Measurements from ENCODE around the gene ZNF711. TPM values are rescaled to one million over a fixed set of nuclear protein-coding genes. Genes with fewer than 3 reads are reported as not detected.

ZNF711 gene
- 1 to 10 TPM; 1.2 to 2.4 TPM for polyA plus RNA-seq

DNA sequence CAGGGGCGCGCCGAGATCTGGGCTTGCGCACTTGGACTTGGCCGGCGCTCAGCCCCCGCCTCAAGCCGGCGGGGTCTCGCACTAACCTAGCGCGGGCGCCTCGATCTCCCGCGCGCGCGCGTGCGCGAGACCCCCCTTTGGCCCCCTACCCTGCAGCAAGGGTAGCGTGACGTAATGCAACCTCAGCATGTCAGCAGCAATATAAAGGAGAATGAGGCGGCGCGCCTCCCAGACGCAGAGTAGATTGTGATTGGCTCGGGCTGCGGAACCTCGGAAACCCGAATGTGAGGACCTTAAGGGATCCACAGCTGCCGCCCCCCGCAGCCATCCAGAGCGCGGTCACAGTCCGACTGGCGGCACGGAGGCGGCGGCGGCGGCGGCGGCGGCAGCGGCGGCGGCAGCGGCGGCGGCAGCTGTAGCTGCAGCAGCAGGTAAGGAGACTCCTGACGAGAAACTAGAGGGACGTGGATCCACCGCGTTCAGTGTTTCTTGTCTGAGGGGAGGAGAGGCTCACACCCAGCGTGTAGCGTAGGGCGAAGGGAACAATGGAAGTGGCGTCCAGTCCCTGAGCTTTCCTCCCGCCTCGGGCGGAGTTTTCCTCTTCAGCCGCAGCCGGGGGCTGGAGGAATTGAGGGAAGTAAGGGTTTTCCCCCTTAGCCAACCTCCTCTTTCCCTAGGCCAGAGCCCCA is at the start of gene ZNF711, which contains the start of gene SATL1:
TSS of gene ZNF711 (plus strand) at position 231 of the 689 bp plus-strand sequence. CDS start 3,582 bp downstream, outside the sequence.
TSS of gene SATL1 (minus strand) at position 19 of the 689 bp plus-strand sequence. CDS start 134,811 bp downstream, outside the sequence.
- Histone ChIP-seq H3K4me3 (ENCODE audit: low read depth in 1 of 2, low read length in 2 of 2) (peak within 1 kb of the TSS; percentile 57 to 65), H3K27ac (ENCODE audit: low read depth in 2 of 2, low read length in 1 of 2) (peak within 1 kb of the TSS in 1 of 2 donors; percentile 44)
- 1 to 26% methylated on average over 65 of the region's 65 CpGs for WGBS, 2 donors

GRCh38 chrX:85196319-85196718 is 47.5 kb upstream of the ZNF711 start:
- Histone ChIP-seq H3K9me3 (ENCODE audit: control insufficient read depth in 2 of 2, insufficient read depth in 1 of 2, low read depth in 1 of 2, low read length in 1 of 2) (no peaks in the 10 kb centered on the region), H3K4me1 (ENCODE audit: control insufficient read depth in 2 of 2, insufficient read depth in 2 of 2, low read length in 1 of 2) (no peaks in the 10 kb centered on the region), H3K27ac (ENCODE audit: low read depth in 2 of 2, low read length in 1 of 2) (no peak overlapping the region), H3K36me3 (ENCODE audit: control insufficient read depth in 2 of 2, insufficient read depth in 2 of 2, low read length in 1 of 2) (no peaks in the 10 kb centered on the region), H3K4me3 (ENCODE audit: low read depth in 1 of 2, low read length in 2 of 2) (no peak overlapping the region), H3K27me3 (ENCODE audit: control insufficient read depth in 1 of 2, insufficient read depth in 2 of 2, low read length in 2 of 2) (no peaks in the 10 kb centered on the region)
- WGBS, 2 donors, result 50 to 85% methylated on average over 1 of the region's 1 CpG

More for the DNA sequence above, at the start of gene ZNF711, which contains the start of gene SATL1:
- Histone ChIP-seq H3K4me1 (ENCODE audit: control insufficient read depth in 2 of 2, insufficient read depth in 2 of 2, low read length in 1 of 2) (no peaks in the 10 kb centered on the region), H3K27me3 (ENCODE audit: control insufficient read depth in 1 of 2, insufficient read depth in 2 of 2, low read length in 2 of 2) (no peaks in the 10 kb centered on the region), H3K36me3 (ENCODE audit: control insufficient read depth in 2 of 2, insufficient read depth in 2 of 2, low read length in 1 of 2) (no peaks in the 10 kb centered on the region), H3K9me3 (ENCODE audit: control insufficient read depth in 2 of 2, insufficient read depth in 1 of 2, low read depth in 1 of 2, low read length in 1 of 2) (no peaks in the 10 kb centered on the region)

- no peaks in the 10 kb centered on the region for H3K36me3 ChIP-seq (ENCODE audit: control insufficient read depth in 2 of 2, insufficient read depth in 2 of 2, low read length in 1 of 2)
- H3K9me3 ChIP-seq (ENCODE audit: control insufficient read depth in 2 of 2, insufficient read depth in 1 of 2, low read depth in 1 of 2, low read length in 1 of 2), result no peaks in the 10 kb centered on the region
- no peaks in the 10 kb centered on the region for H3K27me3 ChIP-seq (ENCODE audit: control insufficient read depth in 1 of 2, insufficient read depth in 2 of 2, low read length in 2 of 2)
- no peak overlapping the region for H3K4me3 ChIP-seq (ENCODE audit: low read depth in 1 of 2, low read length in 2 of 2)
- 91 to 94% methylated on average over 8 of the region's 8 CpGs for whole genome bisulfite sequencing, 2 donors
- no peak overlapping the region for H3K27ac ChIP-seq (ENCODE audit: low read depth in 2 of 2, low read length in 1 of 2)
- H3K4me1 ChIP-seq (ENCODE audit: control insufficient read depth in 2 of 2, insufficient read depth in 2 of 2, low read length in 1 of 2), result no peaks in the 10 kb centered on the region
These were observed 40.3 kb upstream of the ZNF711 start for GRCh38 chrX:85203461-85203970.

GRCh38 chrX:85213792-85214530 is 29.8 kb upstream of the ZNF711 start:
- H3K9me3 ChIP-seq (ENCODE audit: control insufficient read depth in 2 of 2, insufficient read depth in 1 of 2, low read depth in 1 of 2, low read length in 1 of 2), result no peaks in the 10 kb centered on the region
- no peaks in the 10 kb centered on the region for H3K4me1 ChIP-seq (ENCODE audit: control insufficient read depth in 2 of 2, insufficient read depth in 2 of 2, low read length in 1 of 2)
- H3K27me3 ChIP-seq (ENCODE audit: control insufficient read depth in 1 of 2, insufficient read depth in 2 of 2, low read length in 2 of 2), result no peaks in the 10 kb centered on the region
- WGBS, 2 donors, result 66 to 82% methylated on average over 3 of the region's 3 CpGs
- H3K36me3 ChIP-seq (ENCODE audit: control insufficient read depth in 2 of 2, insufficient read depth in 2 of 2, low read length in 1 of 2), result no peaks in the 10 kb centered on the region
- H3K27ac ChIP-seq (ENCODE audit: low read depth in 2 of 2, low read length in 1 of 2), result no peak overlapping the region
- H3K4me3 ChIP-seq (ENCODE audit: low read depth in 1 of 2, low read length in 2 of 2), result no peak overlapping the region

DNA sequence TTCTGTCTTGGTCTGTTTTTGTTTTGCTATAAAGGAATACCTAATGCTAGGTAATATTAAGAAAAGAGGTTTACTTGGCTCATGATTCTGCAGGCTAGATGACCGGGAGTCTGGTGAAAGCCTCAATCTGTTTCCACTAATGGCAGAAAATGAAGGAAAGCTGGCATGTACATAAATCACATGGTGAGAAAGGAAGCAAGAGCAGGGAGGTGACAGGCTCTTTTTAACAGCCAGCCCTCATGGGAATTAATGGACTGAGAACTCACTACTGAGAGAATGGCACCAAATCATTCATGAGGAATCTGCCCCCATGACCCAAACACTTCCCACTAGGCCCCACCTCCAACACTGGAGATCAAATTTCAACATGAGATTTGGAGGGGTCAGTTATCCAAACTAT is 27.8 kb upstream of the ZNF711 start:
- H3K4me3 ChIP-seq (ENCODE audit: low read depth in 1 of 2, low read length in 2 of 2), result no peak overlapping the region
- no peaks in the 10 kb centered on the region for H3K9me3 ChIP-seq (ENCODE audit: control insufficient read depth in 2 of 2, insufficient read depth in 1 of 2, low read depth in 1 of 2, low read length in 1 of 2)
- H3K27me3 ChIP-seq (ENCODE audit: control insufficient read depth in 1 of 2, insufficient read depth in 2 of 2, low read length in 2 of 2), result no peaks in the 10 kb centered on the region
- 68 to 71% methylated on average over 1 of the region's 1 CpG for WGBS, 2 donors
- H3K36me3 ChIP-seq (ENCODE audit: control insufficient read depth in 2 of 2, insufficient read depth in 2 of 2, low read length in 1 of 2), result no peaks in the 10 kb centered on the region
- H3K27ac ChIP-seq (ENCODE audit: low read depth in 2 of 2, low read length in 1 of 2), result no peak overlapping the region
- H3K4me1 ChIP-seq (ENCODE audit: control insufficient read depth in 2 of 2, insufficient read depth in 2 of 2, low read length in 1 of 2), result no peaks in the 10 kb centered on the region

DNA sequence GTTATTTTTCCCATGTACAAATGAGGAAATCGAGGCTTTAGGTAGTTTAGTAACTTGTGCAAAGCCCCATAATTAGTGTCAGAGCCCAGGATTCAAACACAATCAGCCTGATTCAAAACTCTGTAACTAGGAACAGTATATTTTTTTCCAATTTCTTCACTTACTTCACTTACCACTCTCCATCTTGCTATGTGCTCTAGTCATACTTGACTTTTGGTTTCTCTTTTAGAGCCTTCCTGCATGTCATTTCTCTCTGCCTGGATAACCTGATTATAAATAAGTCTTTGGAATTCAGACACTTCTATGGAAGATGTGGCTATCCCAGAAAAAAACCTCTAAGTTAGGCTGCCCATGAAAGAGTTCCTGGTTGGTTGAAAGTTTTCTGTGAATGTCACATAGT is 22.4 kb upstream of the ZNF711 start:
- Histone ChIP-seq H3K4me1 (ENCODE audit: control insufficient read depth in 2 of 2, insufficient read depth in 2 of 2, low read length in 1 of 2) (no peaks in the 10 kb centered on the region), H3K4me3 (ENCODE audit: low read depth in 1 of 2, low read length in 2 of 2) (no peak overlapping the region), H3K27ac (ENCODE audit: low read depth in 2 of 2, low read length in 1 of 2) (no peak overlapping the region), H3K27me3 (ENCODE audit: control insufficient read depth in 1 of 2, insufficient read depth in 2 of 2, low read length in 2 of 2) (no peaks in the 10 kb centered on the region), H3K36me3 (ENCODE audit: control insufficient read depth in 2 of 2, insufficient read depth in 2 of 2, low read length in 1 of 2) (no peaks in the 10 kb centered on the region), H3K9me3 (ENCODE audit: control insufficient read depth in 2 of 2, insufficient read depth in 1 of 2, low read depth in 1 of 2, low read length in 1 of 2) (no peaks in the 10 kb centered on the region)
- WGBS, 2 donors, result 47 to 85% methylated on average over 1 of the region's 1 CpG

DNA sequence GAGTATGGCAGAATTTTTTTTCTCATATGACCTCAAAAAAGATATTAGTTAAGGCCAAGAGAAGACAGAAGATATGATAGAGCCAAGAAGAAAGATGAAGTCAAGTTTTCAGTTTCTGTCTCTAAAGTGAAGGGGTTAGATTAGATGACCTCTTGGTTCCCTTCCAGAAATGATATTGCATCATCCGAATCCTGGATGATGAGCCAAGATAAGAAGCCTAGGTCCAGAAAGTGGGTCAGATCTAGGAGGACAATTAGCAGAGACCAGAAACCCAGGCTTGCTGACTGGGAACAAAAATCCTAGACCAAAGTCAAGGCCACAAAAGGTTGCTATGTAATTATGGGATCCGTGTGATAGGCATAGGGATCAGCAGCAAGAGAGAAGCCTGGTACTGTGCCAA is 20.4 kb upstream of the ZNF711 start:
- H3K4me3 ChIP-seq (ENCODE audit: low read depth in 1 of 2, low read length in 2 of 2), result no peak overlapping the region
- no peaks in the 10 kb centered on the region for H3K36me3 ChIP-seq (ENCODE audit: control insufficient read depth in 2 of 2, insufficient read depth in 2 of 2, low read length in 1 of 2)
- H3K27ac ChIP-seq (ENCODE audit: low read depth in 2 of 2, low read length in 1 of 2), result no peak overlapping the region
- H3K4me1 ChIP-seq (ENCODE audit: control insufficient read depth in 2 of 2, insufficient read depth in 2 of 2, low read length in 1 of 2), result no peaks in the 10 kb centered on the region
- 62 to 72% methylated on average over 2 of the region's 2 CpGs for WGBS, 2 donors
- H3K9me3 ChIP-seq (ENCODE audit: control insufficient read depth in 2 of 2, insufficient read depth in 1 of 2, low read depth in 1 of 2, low read length in 1 of 2), result no peaks in the 10 kb centered on the region
- H3K27me3 ChIP-seq (ENCODE audit: control insufficient read depth in 1 of 2, insufficient read depth in 2 of 2, low read length in 2 of 2), result no peaks in the 10 kb centered on the region

- 40 to 54% methylated on average over 2 of the region's 2 CpGs for WGBS, 2 donors
These were observed 636 bp upstream of the ZNF711 start for GRCh38 chrX:85243155-85243554.

GRCh38 chrX:85244450-85245211 is 840 bp downstream of the ZNF711 start:
- H3K4me3 ChIP-seq (ENCODE audit: low read depth in 1 of 2, low read length in 2 of 2), result peak overlapping the region; percentile 57 to 65
- no peaks in the 10 kb centered on the region for H3K36me3 ChIP-seq (ENCODE audit: control insufficient read depth in 2 of 2, insufficient read depth in 2 of 2, low read length in 1 of 2)
- no peak overlapping the region for H3K27ac ChIP-seq (ENCODE audit: low read depth in 2 of 2, low read length in 1 of 2)
- H3K27me3 ChIP-seq (ENCODE audit: control insufficient read depth in 1 of 2, insufficient read depth in 2 of 2, low read length in 2 of 2), result no peaks in the 10 kb centered on the region
- H3K4me1 ChIP-seq (ENCODE audit: control insufficient read depth in 2 of 2, insufficient read depth in 2 of 2, low read length in 1 of 2), result no peaks in the 10 kb centered on the region
- WGBS, 2 donors, result 1 to 32% methylated on average over 41 to 42 of the region's 42 CpGs
- no peaks in the 10 kb centered on the region for H3K9me3 ChIP-seq (ENCODE audit: control insufficient read depth in 2 of 2, insufficient read depth in 1 of 2, low read depth in 1 of 2, low read length in 1 of 2)

More at GRCh38 chrX:85243155-85243554, 636 bp upstream of the ZNF711 start:
- Histone ChIP-seq H3K9me3 (ENCODE audit: control insufficient read depth in 2 of 2, insufficient read depth in 1 of 2, low read depth in 1 of 2, low read length in 1 of 2) (no peaks in the 10 kb centered on the region), H3K4me1 (ENCODE audit: control insufficient read depth in 2 of 2, insufficient read depth in 2 of 2, low read length in 1 of 2) (no peaks in the 10 kb centered on the region), H3K27me3 (ENCODE audit: control insufficient read depth in 1 of 2, insufficient read depth in 2 of 2, low read length in 2 of 2) (no peaks in the 10 kb centered on the region), H3K27ac (ENCODE audit: low read depth in 2 of 2, low read length in 1 of 2) (no peak overlapping the region), H3K36me3 (ENCODE audit: control insufficient read depth in 2 of 2, insufficient read depth in 2 of 2, low read length in 1 of 2) (no peaks in the 10 kb centered on the region), H3K4me3 (ENCODE audit: low read depth in 1 of 2, low read length in 2 of 2) (no peak overlapping the region)
